C4-2B (cell line): ENCODE results near the gene PARD3B.

Source experiments
- CTCF ChIP-seq: fragments of 450-650 bp; conservative IDR thresholded peaks from 2 replicates; pipeline ENCODE4 v1.5.1; 2017; ENCODE audit warnings: mild to moderate bottlenecking
- ZFX ChIP-seq: fragments of 450-650 bp; IDR thresholded peaks from 2 replicates; pipeline ENCODE4 v1.6.1; 2017

- no peak for TF ChIP-seq CTCF
- no peak for TF ChIP-seq ZFX
Observed at GRCh38 chr2:205461169-205461568, 915.9 kb downstream of the PARD3B start.
